ENCODE data around the gene FCSK.
"Not testable (repeated sequence)": the region's sequence is repeated elsewhere in the genome, so short reads cannot be mapped to it uniquely, and the experiment has no call there.

DNA sequence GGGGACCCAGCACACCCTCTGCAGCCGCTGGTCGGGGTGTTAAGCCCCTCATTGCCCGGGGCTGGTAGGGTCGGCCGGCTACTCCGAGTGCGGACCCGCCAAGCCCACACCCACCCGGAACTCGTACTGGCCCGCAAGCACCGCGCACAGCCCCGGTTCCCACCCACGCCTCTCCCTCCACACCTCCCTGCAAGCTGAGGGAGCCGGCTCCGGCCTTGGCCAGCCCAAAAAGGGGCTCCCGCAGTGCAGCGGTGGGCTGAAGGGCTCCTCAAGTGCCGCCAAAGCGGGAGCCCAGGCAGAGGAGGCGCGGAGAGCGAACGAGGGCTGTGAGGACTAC, 3.4 kb upstream of the FCSK start:
- TF ChIP-seq, protein P1, sequence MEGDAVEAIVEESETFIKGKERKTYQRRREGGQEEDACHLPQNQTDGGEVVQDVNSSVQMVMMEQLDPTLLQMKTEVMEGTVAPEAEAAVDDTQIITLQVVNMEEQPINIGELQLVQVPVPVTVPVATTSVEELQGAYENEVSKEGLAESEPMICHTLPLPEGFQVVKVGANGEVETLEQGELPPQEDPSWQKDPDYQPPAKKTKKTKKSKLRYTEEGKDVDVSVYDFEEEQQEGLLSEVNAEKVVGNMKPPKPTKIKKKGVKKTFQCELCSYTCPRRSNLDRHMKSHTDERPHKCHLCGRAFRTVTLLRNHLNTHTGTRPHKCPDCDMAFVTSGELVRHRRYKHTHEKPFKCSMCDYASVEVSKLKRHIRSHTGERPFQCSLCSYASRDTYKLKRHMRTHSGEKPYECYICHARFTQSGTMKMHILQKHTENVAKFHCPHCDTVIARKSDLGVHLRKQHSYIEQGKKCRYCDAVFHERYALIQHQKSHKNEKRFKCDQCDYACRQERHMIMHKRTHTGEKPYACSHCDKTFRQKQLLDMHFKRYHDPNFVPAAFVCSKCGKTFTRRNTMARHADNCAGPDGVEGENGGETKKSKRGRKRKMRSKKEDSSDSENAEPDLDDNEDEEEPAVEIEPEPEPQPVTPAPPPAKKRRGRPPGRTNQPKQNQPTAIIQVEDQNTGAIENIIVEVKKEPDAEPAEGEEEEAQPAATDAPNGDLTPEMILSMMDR (conservative IDR thresholded peaks at IDR 0.05 in 1 of 2, IDR thresholded peaks at IDR 0.05 in 1 of 2; ENCODE audit: extremely low read depth in 1 of 2, insufficient read depth in 1 of 2, low read depth in 1 of 2, low read length in 2 of 2): not testable (repeated sequence)
- TF ChIP-seq EZH2 (IDR thresholded peaks at IDR 0.05; ENCODE audit: borderline replicate concordance, low read length): not testable (repeated sequence)

All from mammary epithelial cell (primary cell).